ENCODE results near the gene PRR35. TPM values are rescaled to one million over a fixed set of nuclear protein-coding genes. Genes with fewer than 3 reads are reported as not detected.

PRR35 gene
- polyA plus RNA-seq, 1 donor (not counting 4 experiments of a cell fraction or from before 2014, with no cell fraction given) = not detected

DNA sequence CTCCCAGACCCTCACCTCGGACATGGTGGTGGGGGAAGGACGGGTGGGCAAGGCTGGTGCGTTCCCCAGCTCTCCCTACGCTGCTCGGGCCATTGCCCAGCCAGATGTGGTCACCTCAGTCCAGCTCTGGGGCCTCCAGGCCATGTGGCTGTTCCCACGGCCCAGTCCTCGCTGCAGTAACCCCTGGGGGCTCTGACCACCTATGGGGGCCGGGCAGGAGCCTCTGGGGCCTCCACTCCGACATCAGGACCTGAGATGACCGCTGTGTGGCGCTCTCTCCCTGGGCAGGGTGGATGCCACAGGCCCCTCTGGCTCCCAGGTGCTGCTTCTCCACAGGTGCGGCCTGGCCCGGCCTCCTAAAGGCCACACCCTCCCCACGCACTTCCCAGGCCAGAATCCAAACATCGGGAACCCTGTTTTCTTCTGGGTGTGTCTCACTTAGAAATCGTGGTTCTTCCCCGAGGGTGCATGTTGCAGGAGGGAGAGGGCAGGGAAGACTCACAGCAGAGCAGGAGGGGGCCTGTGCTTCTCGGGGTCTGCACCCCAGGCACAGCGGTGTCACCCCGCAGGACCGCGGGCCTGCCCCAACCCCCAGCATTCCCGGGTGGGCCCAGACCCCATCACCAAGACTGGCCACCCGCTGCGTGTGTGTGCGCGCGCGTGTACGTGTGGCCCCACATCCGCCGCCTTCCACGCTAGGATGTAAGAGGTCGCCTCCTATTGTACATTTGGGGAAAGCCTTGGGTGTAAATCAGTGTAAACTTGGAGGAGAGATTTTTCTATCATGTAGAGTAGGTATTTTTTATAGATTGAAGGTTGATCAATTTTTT lies 38.6 kb upstream of the PRR35 start:
- H3K9me3 ChIP-seq (ENCODE audit: control insufficient read depth, low read depth, low read length) = no peaks in the 10 kb centered on the region
- peaks cover 9% of the 10 kb centered on the region for H4K20me1 ChIP-seq (ENCODE audit: control insufficient read depth, extremely low read depth, insufficient read depth, low read length)
- dilution Hi-C loops (cut with MboI; ENCODE audit: extremely low pct_ligation_motif_present, low sequenced_read_pairs) = no loop called here
- H3K4me1 ChIP-seq (ENCODE audit: control insufficient read depth, extremely low read depth, insufficient read depth, low read length) = peaks cover 29% of the 10 kb centered on the region
- peak overlapping the region; percentile 20 for H3K4me2 ChIP-seq (ENCODE audit: control insufficient read depth, extremely low read depth, insufficient read depth, low read depth, low read length)
- peak overlapping the region; percentile 18 for H3K9ac ChIP-seq (ENCODE audit: control insufficient read depth, extremely low read depth, insufficient read depth, low read length)
- no peaks in the 10 kb centered on the region for H3K27me3 ChIP-seq (ENCODE audit: control insufficient read depth, extremely low read depth, insufficient read depth, low read length)
- H3K79me2 ChIP-seq (ENCODE audit: control insufficient read depth, insufficient read depth, low read length) = peaks cover 19% of the 10 kb centered on the region
- H3K36me3 ChIP-seq (ENCODE audit: control insufficient read depth in 2 of 2, extremely low read depth in 1 of 2, insufficient read depth in 2 of 2, low read length in 2 of 2) = peaks cover 6 to 15% of the 10 kb centered on the region in 2 experiments
- H3K9me1 ChIP-seq (ENCODE audit: control insufficient read depth, extremely low read depth, insufficient read depth, low read length) = peaks cover 4% of the 10 kb centered on the region
- no peak overlapping the region for H3K27ac ChIP-seq (ENCODE audit: control insufficient read depth, insufficient read depth, low read length)
- no peak overlapping the region for H3K4me3 ChIP-seq (ENCODE audit: control insufficient read depth in 2 of 3, extremely low read depth in 1 of 3, insufficient read depth in 2 of 3, low read depth in 1 of 3, low read length in 3 of 3)
- TF ChIP-seq EZH2 (IDR thresholded peaks at IDR 0.05; ENCODE audit: low read length) = no peak
- TF ChIP-seq, protein P1, sequence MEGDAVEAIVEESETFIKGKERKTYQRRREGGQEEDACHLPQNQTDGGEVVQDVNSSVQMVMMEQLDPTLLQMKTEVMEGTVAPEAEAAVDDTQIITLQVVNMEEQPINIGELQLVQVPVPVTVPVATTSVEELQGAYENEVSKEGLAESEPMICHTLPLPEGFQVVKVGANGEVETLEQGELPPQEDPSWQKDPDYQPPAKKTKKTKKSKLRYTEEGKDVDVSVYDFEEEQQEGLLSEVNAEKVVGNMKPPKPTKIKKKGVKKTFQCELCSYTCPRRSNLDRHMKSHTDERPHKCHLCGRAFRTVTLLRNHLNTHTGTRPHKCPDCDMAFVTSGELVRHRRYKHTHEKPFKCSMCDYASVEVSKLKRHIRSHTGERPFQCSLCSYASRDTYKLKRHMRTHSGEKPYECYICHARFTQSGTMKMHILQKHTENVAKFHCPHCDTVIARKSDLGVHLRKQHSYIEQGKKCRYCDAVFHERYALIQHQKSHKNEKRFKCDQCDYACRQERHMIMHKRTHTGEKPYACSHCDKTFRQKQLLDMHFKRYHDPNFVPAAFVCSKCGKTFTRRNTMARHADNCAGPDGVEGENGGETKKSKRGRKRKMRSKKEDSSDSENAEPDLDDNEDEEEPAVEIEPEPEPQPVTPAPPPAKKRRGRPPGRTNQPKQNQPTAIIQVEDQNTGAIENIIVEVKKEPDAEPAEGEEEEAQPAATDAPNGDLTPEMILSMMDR (optimal IDR thresholded peaks at IDR 0.05 in 1 of 3, IDR thresholded peaks at IDR 0.05 in 1 of 3, conservative IDR thresholded peaks at IDR 0.05 in 1 of 3; ENCODE audit: extremely low read depth in 1 of 3, insufficient read depth in 2 of 3, low read length in 3 of 3) = peak; percentile 55 to 83 (median 73)
- FAIRE-seq (peak; percentile 13), DNase-seq (ENCODE audit: low read depth, low spot score) (no peak)
- no peak overlapping the region for H2AFZ ChIP-seq (ENCODE audit: control insufficient read depth, low read length)

DNA sequence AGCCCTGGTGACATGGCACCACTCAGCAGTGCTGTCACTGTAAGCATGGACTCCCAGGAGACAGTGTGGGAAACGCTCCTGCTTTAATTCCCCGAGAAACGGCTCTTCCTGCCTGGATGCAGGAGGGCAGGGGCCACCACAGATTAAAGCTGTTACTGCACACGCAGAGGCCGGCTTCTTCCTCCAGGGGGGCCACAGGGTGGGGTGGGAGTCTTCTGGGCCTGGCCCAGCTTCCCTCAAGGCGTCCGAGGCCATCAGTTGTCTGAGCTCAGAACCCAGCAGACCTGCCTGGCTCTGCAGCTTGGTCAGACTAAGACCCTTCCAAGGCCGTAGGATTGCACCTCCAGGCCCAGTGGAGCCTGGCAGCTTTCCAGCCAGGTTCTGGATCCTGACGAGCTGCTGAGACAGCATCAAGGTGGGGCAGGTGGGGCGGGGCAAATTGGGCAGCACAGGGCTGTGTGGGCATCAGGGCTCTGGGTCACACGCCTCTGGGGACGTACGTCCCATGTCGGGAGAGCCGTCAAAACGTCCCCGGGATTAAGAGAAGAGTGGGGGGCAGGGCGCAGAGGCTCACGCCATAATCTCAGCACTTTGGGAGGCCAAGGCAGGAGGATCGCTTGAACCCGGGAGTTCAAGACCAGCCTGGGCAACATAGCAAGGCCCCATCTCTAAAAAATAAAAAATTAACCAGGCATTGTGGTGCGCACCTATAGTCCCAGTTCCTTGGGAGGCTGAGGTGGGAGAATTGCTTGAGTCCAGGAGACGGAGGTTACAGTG lies 37.7 kb upstream of the PRR35 start:
- Histone ChIP-seq H3K9me1 (ENCODE audit: control insufficient read depth, extremely low read depth, insufficient read depth, low read length) (peaks cover 4% of the 10 kb centered on the region), H2AFZ (ENCODE audit: control insufficient read depth, low read length) (no peak overlapping the region), H4K20me1 (ENCODE audit: control insufficient read depth, extremely low read depth, insufficient read depth, low read length) (peaks cover 9% of the 10 kb centered on the region), H3K36me3 (ENCODE audit: control insufficient read depth in 2 of 2, extremely low read depth in 1 of 2, insufficient read depth in 2 of 2, low read length in 2 of 2) (peaks cover 6 to 15% of the 10 kb centered on the region in 2 experiments), H3K27ac (ENCODE audit: control insufficient read depth, insufficient read depth, low read length) (no peak overlapping the region), H3K4me2 (ENCODE audit: control insufficient read depth, extremely low read depth, insufficient read depth, low read depth, low read length) (no peak overlapping the region), H3K4me3 (ENCODE audit: control insufficient read depth in 2 of 3, extremely low read depth in 1 of 3, insufficient read depth in 2 of 3, low read depth in 1 of 3, low read length in 3 of 3) (no peak overlapping the region), H3K79me2 (ENCODE audit: control insufficient read depth, insufficient read depth, low read length) (peaks cover 24% of the 10 kb centered on the region), H3K9me3 (ENCODE audit: control insufficient read depth, low read depth, low read length) (no peaks in the 10 kb centered on the region), H3K9ac (ENCODE audit: control insufficient read depth, extremely low read depth, insufficient read depth, low read length) (no peak overlapping the region), H3K4me1 (ENCODE audit: control insufficient read depth, extremely low read depth, insufficient read depth, low read length) (peaks cover 29% of the 10 kb centered on the region), H3K27me3 (ENCODE audit: control insufficient read depth, extremely low read depth, insufficient read depth, low read length) (no peaks in the 10 kb centered on the region)
- dilution Hi-C loops (cut with MboI; ENCODE audit: extremely low pct_ligation_motif_present, low sequenced_read_pairs) = no loop called here
- TF ChIP-seq, protein P1 (optimal IDR thresholded peaks at IDR 0.05 in 1 of 3, IDR thresholded peaks at IDR 0.05 in 1 of 3, conservative IDR thresholded peaks at IDR 0.05 in 1 of 3; ENCODE audit: extremely low read depth in 1 of 3, insufficient read depth in 2 of 3, low read length in 3 of 3) = no peak
- no peak for TF ChIP-seq EZH2 (IDR thresholded peaks at IDR 0.05; ENCODE audit: low read length)
- DNase-seq (ENCODE audit: low read depth, low spot score) = no peak
- no peak for FAIRE-seq

Data from keratinocyte (primary cell).